Cortex of kidney (tissue), 1 donor: ENCODE measurements around the gene TICAM2.

Experiments used
- DNase-seq: peaks from one replicate; lab custom pipeline; 2025; lab: John Stamatoyannopoulos, UW

TICAM2 gene

GRCh38 chr5:115607935-115608334 lies 5.7 kb upstream of the TICAM2 start:
- no peak for DNase-seq

GRCh38 chr5:115605436-115605835 lies 3.2 kb upstream of the TICAM2 start:
- no peak for DNase-seq

- DNase-seq, result no peak
Measured at GRCh38 chr5:115602591-115603125, 379 bp upstream of the TICAM2 start.

- no peak for DNase-seq
Measured at GRCh38 chr5:115600766-115601165, 1.5 kb downstream of the TICAM2 start.

- no peak for DNase-seq
Measured at GRCh38 chr5:115599924-115600323, 2.4 kb downstream of the TICAM2 start.

GRCh38 chr5:115599502-115599901 lies 2.8 kb downstream of the TICAM2 start:
- DNase-seq, result no peak

- no peak for DNase-seq
Measured at GRCh38 chr5:115594128-115595047, 7.9 kb downstream of the TICAM2 start.

GRCh38 chr5:115589043-115589442 lies 13.2 kb downstream of the TICAM2 start:
- no peak for DNase-seq

- no peak for DNase-seq
Measured at GRCh38 chr5:115588640-115589039, 13.6 kb downstream of the TICAM2 start.

- DNase-seq, result no peak
Measured at GRCh38 chr5:115586525-115587146, 15.6 kb downstream of the TICAM2 start.

- DNase-seq, result no peak
Measured at GRCh38 chr5:115585265-115585664, 17.0 kb downstream of the TICAM2 start.

- DNase-seq, result no peak
Measured at GRCh38 chr5:115584501-115584900, 17.8 kb downstream of the TICAM2 start.

GRCh38 chr5:115583474-115583873 lies 18.8 kb downstream of the TICAM2 start:
- no peak for DNase-seq

GRCh38 chr5:115580941-115581340 lies 21.3 kb downstream of the TICAM2 start:
- DNase-seq, result no peak

- no peak for DNase-seq
Measured at GRCh38 chr5:115579747-115580173, 22.5 kb downstream of the TICAM2 start.

- DNase-seq, result no peak
Measured at GRCh38 chr5:115579216-115579615, 23.1 kb downstream of the TICAM2 start.

GRCh38 chr5:115578657-115579056 lies 23.6 kb downstream of the TICAM2 start:
- no peak for DNase-seq

- DNase-seq, result no peak
Measured at GRCh38 chr5:115577741-115578140, 24.5 kb downstream of the TICAM2 start.

GRCh38 chr5:115577329-115577728 lies 24.9 kb downstream of the TICAM2 start:
- DNase-seq, result no peak

GRCh38 chr5:115575167-115576070 lies 26.9 kb downstream of the TICAM2 start:
- no peak for DNase-seq

- DNase-seq, result no peak
Measured at GRCh38 chr5:115573133-115573532, 29.1 kb downstream of the TICAM2 start.

- no peak for DNase-seq
Measured at GRCh38 chr5:115571441-115571878, 30.8 kb downstream of the TICAM2 start.
